Keratinocyte (primary cell): ENCODE data around the gene TUBGCP6. TPM values are rescaled to one million over a fixed set of nuclear protein-coding genes. Genes with fewer than 3 reads are reported as not detected.

Experiments used
- DNase-seq: peaks from one replicate; pipeline ENCODE4 v3.0.0-alpha.2; 2011; ENCODE audit warnings: low read depth, missing footprints, low spot score
- FAIRE-seq: peaks from 2 replicates; lab custom pipeline; 2011; peaks lifted over from hg19 to GRCh38; lab: Jason Lieb, UNC
- H2AFZ ChIP-seq: 2 replicates; pipeline ENCODE4 v1.6.0; 2012; ENCODE audit warnings: low read length, control low read depth, inconsistent platforms; ENCODE audit not compliant: control insufficient read depth
- H3K27ac ChIP-seq: 2 replicates; pipeline ENCODE4 v1.5.1; 2011; ENCODE audit warnings: low read length; ENCODE audit not compliant: control insufficient read depth, insufficient read depth
- H3K27me3 ChIP-seq: 3 replicates; pipeline ENCODE4 v1.6.0; 2011; ENCODE audit warnings: low read length; ENCODE audit not compliant: control insufficient read depth, insufficient read depth; ENCODE audit errors: extremely low read depth
- H3K36me3 ChIP-seq, 2 experiments: 2 replicates in 1 of 2; 3 replicates in 1 of 2; pipeline ENCODE4 v1.5.1; 2011; ENCODE audit warnings: low read length in 2 of 2, mild to moderate bottlenecking in 1 of 2; ENCODE audit not compliant: control insufficient read depth in 2 of 2, insufficient read depth in 2 of 2; ENCODE audit errors: extremely low read depth in 1 of 2
- H3K4me1 ChIP-seq: 3 replicates; pipeline ENCODE4 v1.5.1; 2011; ENCODE audit warnings: low read length; ENCODE audit not compliant: control insufficient read depth, insufficient read depth; ENCODE audit errors: extremely low read depth
- H3K4me2 ChIP-seq: 3 replicates; pipeline ENCODE4 v1.6.0; 2011; ENCODE audit warnings: low read depth, low read length; ENCODE audit not compliant: control insufficient read depth, insufficient read depth; ENCODE audit errors: extremely low read depth
- H3K4me3 ChIP-seq, 3 experiments: fragments of 200-600 bp in 1 of 3; sonication (generic) in 1 of 3; 2 replicates in 2 of 3; 3 replicates in 1 of 3; pipeline ENCODE4 v1.5.1; 2011 to 2016; ENCODE audit warnings: low read length in 3 of 3, mild to moderate bottlenecking in 3 of 3, control low read depth in 2 of 3, inconsistent platforms in 1 of 3, low read depth in 1 of 3, mixed read lengths in 1 of 3, mixed run types in 1 of 3, moderate library complexity in 1 of 3; ENCODE audit not compliant: control insufficient read depth in 2 of 3, insufficient read depth in 2 of 3; ENCODE audit errors: extremely low read depth in 1 of 3
- H3K79me2 ChIP-seq: 2 replicates; pipeline ENCODE4 v1.6.0; 2012; ENCODE audit warnings: low read length; ENCODE audit not compliant: control insufficient read depth, insufficient read depth
- H3K9ac ChIP-seq: 3 replicates; pipeline ENCODE4 v1.6.0; 2011; ENCODE audit warnings: low read length; ENCODE audit not compliant: control insufficient read depth, insufficient read depth; ENCODE audit errors: extremely low read depth
- H3K9me1 ChIP-seq: 3 replicates; pipeline ENCODE4 v1.6.0; 2011; ENCODE audit warnings: low read length; ENCODE audit not compliant: control insufficient read depth, insufficient read depth; ENCODE audit errors: extremely low read depth
- H3K9me3 ChIP-seq: 2 replicates; pipeline ENCODE4 v1.5.1; 2012; ENCODE audit warnings: low read depth, low read length; ENCODE audit not compliant: control insufficient read depth
- H4K20me1 ChIP-seq: 3 replicates; pipeline ENCODE4 v1.6.0; 2011; ENCODE audit warnings: low read length; ENCODE audit not compliant: control insufficient read depth, insufficient read depth; ENCODE audit errors: extremely low read depth
- EZH2 ChIP-seq: IDR thresholded peaks from one replicate; pipeline ENCODE4 v1.6.1; 2012; ENCODE audit warnings: inconsistent platforms, mild to moderate bottlenecking, low read length, moderate library complexity
- dilution Hi-C: fragments of 300-500 bp; cut with MboI; formaldehyde crosslinking; loops from one replicate; pipeline ENCODE4 v1.7.0; 2020; ENCODE audit warnings: low sequenced_read_pairs; ENCODE audit not compliant: extremely low pct_ligation_motif_present
- polyA minus RNA-seq, 3 experiments: library from RNA; depleted of rRNA, polyadenylated mRNA; stranded (reverse); fragments of >200 nt; gene quantifications; 1 replicate in 1 of 3; 2 replicates in 1 of 3; 3 replicates in 1 of 3; pipeline ENCODE4 v1.2.3, GENCODE V29; 2011
- polyA plus RNA-seq, 5 experiments: library from polyadenylated mRNA; depleted of rRNA in 3 of 5; stranded (reverse) in 3 of 5; stranded (forward) in 1 of 5; unstranded in 1 of 5; fragments of >200 nt; gene quantifications; 1 replicate in 1 of 5; 2 replicates in 3 of 5; 3 replicates in 1 of 5; pipeline versions ENCODE4 v1.2.1 to v1.2.3, GENCODE V29; 2011 to 2012; ENCODE audit warnings: missing spikeins in 2 of 5, low read depth in 1 of 5, low replicate concordance in 1 of 5
- TF ChIP-seq, protein P1 (sequence below), 3 experiments: IDR thresholded peaks in 1 of 3; conservative IDR thresholded peaks in 1 of 3; optimal IDR thresholded peaks in 1 of 3; 2 replicates in 2 of 3; 3 replicates in 1 of 3; pipeline versions ENCODE3 to v1.5.1; 2011; ENCODE audit warnings: low read length in 3 of 3, mild to moderate bottlenecking in 3 of 3, moderate library complexity in 2 of 3, control low read depth in 1 of 3, inconsistent platforms in 1 of 3; ENCODE audit not compliant: insufficient read depth in 2 of 3; ENCODE audit errors: extremely low read depth in 1 of 3

The TUBGCP6 gene, protein sequence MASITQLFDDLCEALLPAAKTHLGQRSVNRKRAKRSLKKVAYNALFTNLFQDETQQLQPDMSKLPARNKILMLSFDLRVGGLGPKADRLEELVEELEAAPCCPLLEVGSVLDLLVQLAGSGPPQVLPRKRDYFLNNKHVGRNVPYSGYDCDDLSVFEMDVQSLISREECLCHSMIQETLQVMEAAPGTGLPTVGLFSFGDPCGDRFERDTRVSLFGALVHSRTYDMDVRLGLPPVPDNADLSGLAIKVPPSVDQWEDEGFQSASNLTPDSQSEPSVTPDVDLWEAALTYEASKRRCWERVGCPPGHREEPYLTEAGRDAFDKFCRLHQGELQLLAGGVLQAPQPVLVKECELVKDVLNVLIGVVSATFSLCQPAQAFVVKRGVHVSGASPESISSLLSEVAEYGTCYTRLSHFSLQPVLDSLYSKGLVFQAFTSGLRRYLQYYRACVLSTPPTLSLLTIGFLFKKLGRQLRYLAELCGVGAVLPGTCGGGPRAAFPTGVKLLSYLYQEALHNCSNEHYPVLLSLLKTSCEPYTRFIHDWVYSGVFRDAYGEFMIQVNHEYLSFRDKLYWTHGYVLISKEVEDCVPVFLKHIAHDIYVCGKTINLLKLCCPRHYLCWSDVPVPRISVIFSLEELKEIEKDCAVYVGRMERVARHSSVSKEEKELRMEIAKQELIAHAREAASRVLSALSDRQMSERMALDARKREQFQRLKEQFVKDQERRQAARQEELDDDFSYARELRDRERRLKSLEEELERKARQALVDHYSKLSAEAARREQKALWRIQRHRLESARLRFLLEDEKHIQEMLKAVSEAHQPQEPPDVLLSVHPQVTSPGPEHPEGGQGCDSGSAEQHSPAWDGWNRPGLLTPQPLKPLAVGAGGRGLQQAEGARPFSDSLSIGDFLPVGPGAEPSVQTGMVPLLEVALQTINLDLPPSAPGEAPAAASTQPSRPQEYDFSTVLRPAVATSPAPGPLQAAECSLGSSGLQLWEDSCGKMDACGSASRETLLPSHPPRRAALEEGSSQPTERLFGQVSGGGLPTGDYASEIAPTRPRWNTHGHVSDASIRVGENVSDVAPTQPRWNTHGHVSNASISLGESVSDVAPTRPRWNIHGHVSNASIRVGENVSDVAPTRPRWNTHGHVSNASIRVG (N-terminal part only)
- polyA plus RNA-seq (10.1 to 19.0 TPM (median 11.6 TPM) in 3 replicates), polyA minus RNA-seq (13.7 to 24.3 TPM (median 21.4 TPM) in 3 replicates)
- 33.6 TPM for polyA plus RNA-seq (2011; ENCODE audit: low read depth)
- polyA plus RNA-seq (2011; cell fraction: cytosol; rRNA removed), result 2.6 and 5.4 TPM in 2 replicates
- 70.9 and 85.2 TPM in 2 replicates for polyA plus RNA-seq (2011; cell fraction: nucleus; rRNA removed)
- polyA plus RNA-seq (2012; ENCODE audit: low replicate concordance), result 14.1 and 15.8 TPM in 2 replicates
- polyA minus RNA-seq (2011; cell fraction: cytosol; rRNA and poly(A)+ RNA removed), result 19.2 TPM
- 39.8 and 40.1 TPM in 2 replicates for polyA minus RNA-seq (2011; cell fraction: nucleus; rRNA and poly(A)+ RNA removed)

GRCh38 chr22:50244420-50245213, at the start of gene TUBGCP6:
Gene TUBGCP6, minus strand, starts transcription at chr22:50245023. Its CDS starts 564 bp downstream, at chr22:50244459.
- peak; percentile 36 for FAIRE-seq
- Histone ChIP-seq H3K9me1 (no peaks in the 10 kb centered on the region), H3K4me3 (peak within 1 kb of the TSS; percentile 84 to 95 (median 94)), H3K27ac (peak within 1 kb of the TSS; percentile 93), H3K4me1 (peaks cover 20% of the 10 kb centered on the region), H3K36me3 (peaks cover 8 to 14% of the 10 kb centered on the region in 2 experiments), H3K9ac (peak within 1 kb of the TSS; percentile 96), H3K4me2 (peak within 1 kb of the TSS; percentile 88), H2AFZ (peak within 1 kb of the TSS; percentile 95), H3K9me3 (no peaks in the 10 kb centered on the region), H3K79me2 (peaks cover 59% of the 10 kb centered on the region), H4K20me1 (peaks cover 7% of the 10 kb centered on the region), H3K27me3 (no peaks in the 10 kb centered on the region)
- dilution Hi-C loops, result no loop called here
- DNase-seq, result no peak
- TF ChIP-seq, protein P1, sequence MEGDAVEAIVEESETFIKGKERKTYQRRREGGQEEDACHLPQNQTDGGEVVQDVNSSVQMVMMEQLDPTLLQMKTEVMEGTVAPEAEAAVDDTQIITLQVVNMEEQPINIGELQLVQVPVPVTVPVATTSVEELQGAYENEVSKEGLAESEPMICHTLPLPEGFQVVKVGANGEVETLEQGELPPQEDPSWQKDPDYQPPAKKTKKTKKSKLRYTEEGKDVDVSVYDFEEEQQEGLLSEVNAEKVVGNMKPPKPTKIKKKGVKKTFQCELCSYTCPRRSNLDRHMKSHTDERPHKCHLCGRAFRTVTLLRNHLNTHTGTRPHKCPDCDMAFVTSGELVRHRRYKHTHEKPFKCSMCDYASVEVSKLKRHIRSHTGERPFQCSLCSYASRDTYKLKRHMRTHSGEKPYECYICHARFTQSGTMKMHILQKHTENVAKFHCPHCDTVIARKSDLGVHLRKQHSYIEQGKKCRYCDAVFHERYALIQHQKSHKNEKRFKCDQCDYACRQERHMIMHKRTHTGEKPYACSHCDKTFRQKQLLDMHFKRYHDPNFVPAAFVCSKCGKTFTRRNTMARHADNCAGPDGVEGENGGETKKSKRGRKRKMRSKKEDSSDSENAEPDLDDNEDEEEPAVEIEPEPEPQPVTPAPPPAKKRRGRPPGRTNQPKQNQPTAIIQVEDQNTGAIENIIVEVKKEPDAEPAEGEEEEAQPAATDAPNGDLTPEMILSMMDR (optimal IDR thresholded peaks at IDR 0.05 in 1 of 3, IDR thresholded peaks at IDR 0.05 in 1 of 3, conservative IDR thresholded peaks at IDR 0.05 in 1 of 3; ENCODE audit: extremely low read depth in 1 of 3, insufficient read depth in 2 of 3, low read length in 3 of 3), result peak in 2 of 3 experiments; percentile 19 to 28
- TF ChIP-seq EZH2, result no peak

DNA sequence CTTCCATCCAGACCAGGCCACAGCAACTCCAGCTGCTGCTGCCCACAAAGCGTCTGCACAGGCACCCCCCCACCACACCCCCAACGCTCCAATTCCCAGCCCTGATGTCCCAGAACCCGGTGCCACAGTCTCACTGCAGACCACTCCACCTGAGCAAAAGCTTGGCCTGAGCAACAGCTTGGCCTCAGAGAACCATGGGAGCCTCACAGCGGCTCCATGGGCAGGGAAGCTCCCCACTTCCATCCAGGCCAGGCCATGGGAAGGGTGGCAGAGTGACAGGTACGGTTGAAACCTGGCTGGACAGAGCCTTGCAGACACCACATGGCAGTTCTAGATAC, 49.5 kb upstream of the TUBGCP6 start:
- peak overlapping the region; percentile 50 for H3K9ac ChIP-seq
- no peaks in the 10 kb centered on the region for H3K27me3 ChIP-seq
- no peaks in the 10 kb centered on the region for H3K9me1 ChIP-seq
- peak overlapping the region; percentile 79 for H3K4me2 ChIP-seq
- DNase-seq (no peak), FAIRE-seq (no peak)
- no peak for TF ChIP-seq EZH2
- TF ChIP-seq, protein P1 (optimal IDR thresholded peaks at IDR 0.05 in 1 of 3, IDR thresholded peaks at IDR 0.05 in 1 of 3, conservative IDR thresholded peaks at IDR 0.05 in 1 of 3; ENCODE audit: extremely low read depth in 1 of 3, insufficient read depth in 2 of 3, low read length in 3 of 3), result no peak
- dilution Hi-C loops, result no loop called here
- peaks cover 18% of the 10 kb centered on the region for H3K4me1 ChIP-seq
- peaks cover 18 to 19% of the 10 kb centered on the region in 2 experiments for H3K36me3 ChIP-seq
- H4K20me1 ChIP-seq, result peaks cover 13% of the 10 kb centered on the region
- no peak overlapping the region for H3K4me3 ChIP-seq
- H2AFZ ChIP-seq, result no peak overlapping the region
- H3K9me3 ChIP-seq, result no peaks in the 10 kb centered on the region
- H3K27ac ChIP-seq, result peak overlapping the region; percentile 61
- peaks cover 94% of the 10 kb centered on the region for H3K79me2 ChIP-seq
